ENCODE data around the gene FSCN2.

- no peak for TF ChIP-seq CTCF (conservative IDR thresholded peaks at IDR 0.05)
- no peak for TF ChIP-seq ZFX (IDR thresholded peaks at IDR 0.05)
Observed at GRCh38 chr17:81550285-81550684, 22.1 kb downstream of the FSCN2 start.
